HG02973 (cell line): ENCODE results near the gene PDZD11.
"Not testable (repeated sequence)": the region's sequence is repeated elsewhere in the genome, so short reads cannot be mapped to it uniquely, and the experiment has no call there.

Experiments
- ATAC-seq: cut with Tn5 transposase; IDR thresholded peaks from one replicate; pipeline ENCODE4 v1.9.1; 2021; ENCODE audit warnings: moderate library complexity; ENCODE audit not compliant: unreplicated experiment

The PDZD11 gene, protein sequence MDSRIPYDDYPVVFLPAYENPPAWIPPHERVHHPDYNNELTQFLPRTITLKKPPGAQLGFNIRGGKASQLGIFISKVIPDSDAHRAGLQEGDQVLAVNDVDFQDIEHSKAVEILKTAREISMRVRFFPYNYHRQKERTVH

DNA sequence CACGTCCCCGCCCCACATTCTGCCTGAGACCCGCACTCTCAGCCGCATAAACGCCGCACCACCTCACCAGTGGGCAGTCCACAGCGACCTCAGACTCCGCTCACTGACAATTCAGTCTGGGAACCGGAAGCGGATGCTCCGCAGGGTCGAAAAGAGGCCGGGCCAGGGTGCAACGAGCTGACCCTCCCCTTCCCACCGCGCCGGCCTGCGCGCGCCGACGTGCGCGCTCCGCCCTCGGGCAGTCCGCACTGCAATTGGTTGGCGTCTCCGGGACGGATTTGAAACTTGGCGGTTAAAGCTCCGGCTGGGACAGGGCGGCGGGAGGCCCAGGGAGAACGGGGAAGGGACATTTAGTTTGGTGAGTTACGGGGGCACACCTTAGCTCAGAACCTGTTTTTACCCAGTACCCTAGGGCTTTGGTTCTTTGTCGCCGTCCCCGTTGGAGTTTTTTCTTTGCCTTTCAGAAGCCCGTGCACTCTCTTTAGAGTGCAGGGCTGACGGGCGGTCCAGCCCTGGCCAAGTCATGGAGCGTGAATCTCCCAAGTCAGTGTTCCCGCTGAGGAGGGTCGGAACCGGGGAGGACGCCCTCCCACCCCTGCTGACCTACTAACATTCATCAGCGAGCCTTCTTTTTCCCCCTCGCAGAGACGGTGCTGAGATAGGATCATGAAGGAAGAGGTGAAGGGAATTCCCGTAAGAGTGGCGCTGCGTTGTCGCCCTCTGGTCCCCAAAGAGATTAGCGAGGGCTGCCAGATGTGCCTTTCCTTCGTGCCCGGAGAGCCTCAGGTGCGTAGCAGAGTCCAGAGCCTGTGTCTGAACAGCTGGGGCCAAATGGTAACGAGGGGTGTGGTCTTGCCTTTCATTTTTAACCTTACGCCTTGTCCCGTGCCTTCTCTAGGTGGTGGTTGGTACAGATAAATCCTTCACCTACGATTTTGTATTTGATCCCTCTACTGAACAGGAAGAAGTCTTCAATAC, at the start of gene PDZD11, which contains the start of gene KIF4A:
TSS of gene PDZD11 (minus strand) at position 135 of the 978 bp plus-strand sequence. CDS start 586 bp downstream, outside the sequence.
TSS of gene KIF4A (plus strand) at position 312 of the 978 bp plus-strand sequence. CDS start at position 667, 355 bp downstream.
- peak; percentile 97 for ATAC-seq

DNA sequence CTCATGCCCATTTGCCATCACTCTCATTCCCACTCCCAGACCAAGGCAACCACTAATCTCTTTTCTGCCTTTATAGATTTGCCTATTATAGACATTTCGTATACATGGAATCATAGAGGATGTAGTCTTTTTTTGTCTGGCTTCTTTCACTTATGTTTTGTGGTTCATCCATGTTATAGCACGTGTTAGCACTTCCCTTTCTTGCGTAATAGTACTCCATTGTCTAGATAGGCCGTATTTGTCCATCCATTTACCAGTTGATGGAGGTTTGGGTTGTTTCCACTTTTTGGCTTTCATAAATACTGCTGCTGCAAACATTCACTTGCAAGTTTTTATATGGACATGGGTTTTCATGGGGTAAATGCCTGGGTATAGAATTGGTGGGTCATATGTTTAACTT, 48.6 kb upstream of the PDZD11 start:
- no peak for ATAC-seq

DNA sequence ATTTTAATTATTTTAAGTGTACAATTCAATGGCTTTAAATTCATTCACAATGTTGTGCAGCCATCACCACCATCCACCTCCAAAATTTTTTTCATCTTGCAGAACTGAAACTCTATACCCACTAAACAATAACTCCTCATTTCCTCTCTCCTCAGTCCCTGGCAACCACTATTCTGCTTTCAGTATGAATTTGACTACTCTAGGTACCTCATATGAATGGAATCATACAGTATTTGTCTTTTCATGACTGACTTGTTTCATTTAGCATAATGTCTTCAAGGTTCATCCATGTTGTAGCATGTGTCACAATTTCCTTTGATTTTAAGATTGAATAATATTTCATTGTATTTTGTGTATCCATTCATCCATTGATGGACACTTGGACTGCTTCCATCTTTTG, 47.0 kb upstream of the PDZD11 start:
- ATAC-seq, result peak; percentile 100

DNA sequence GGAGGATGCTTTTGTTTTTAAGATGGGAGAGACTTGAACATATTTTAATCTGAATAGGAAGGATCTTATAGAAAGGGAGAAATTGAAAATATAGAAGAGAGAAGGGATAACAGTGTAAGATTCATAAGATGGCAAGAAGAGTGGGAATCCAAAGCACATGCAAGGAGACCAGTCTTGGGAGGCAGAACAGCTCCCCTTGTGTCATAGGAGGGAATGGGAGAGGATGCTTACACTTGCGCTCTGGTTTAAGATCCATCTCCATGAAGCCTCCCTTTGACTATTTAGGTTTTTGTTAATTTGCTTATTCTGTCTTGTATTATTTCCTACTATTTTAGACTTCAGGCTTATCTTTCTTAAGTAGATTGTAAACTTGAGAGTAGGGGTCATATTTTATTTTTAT, 42.9 kb upstream of the PDZD11 start:
- no peak for ATAC-seq

GRCh38 chrX:70331161-70331560, 41.4 kb upstream of the PDZD11 start:
- no peak for ATAC-seq

DNA sequence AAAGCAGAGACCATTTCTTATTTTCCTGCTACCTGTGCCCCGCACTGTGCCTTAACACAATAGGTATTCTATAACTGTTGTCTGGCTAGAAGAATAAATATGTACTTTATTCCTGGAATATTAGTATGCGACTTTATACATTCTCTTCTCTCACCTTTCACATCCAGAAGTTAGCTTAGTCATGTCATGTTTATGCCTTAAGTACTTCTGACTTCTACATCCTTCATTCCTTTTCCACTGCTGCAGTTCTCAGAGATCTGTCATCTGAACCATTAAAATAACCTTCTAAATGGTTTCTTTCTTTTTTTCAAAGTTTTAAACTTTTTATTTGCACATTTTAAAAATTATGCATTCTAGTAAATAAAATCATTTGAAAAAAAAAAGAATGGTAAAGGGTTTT, 34.6 kb upstream of the PDZD11 start:
- ATAC-seq, result no peak

DNA sequence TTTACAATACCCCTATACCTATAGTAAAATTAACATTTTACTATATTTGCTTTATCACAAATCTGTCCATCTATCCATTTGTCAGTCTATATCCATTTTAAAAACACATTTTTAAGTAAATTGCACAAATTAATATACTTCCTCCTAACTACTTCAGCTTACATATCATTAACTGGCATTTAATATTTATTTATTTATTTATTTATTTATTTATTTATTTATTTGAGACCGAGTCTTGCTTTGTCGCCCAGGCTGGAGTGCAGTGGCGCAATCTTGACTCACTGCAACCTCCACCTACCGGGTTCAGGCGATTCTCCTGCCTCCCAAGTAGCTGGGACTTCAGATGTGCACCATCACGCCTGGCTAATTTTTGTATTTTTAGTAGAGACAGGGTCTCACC, 33.9 kb upstream of the PDZD11 start:
- ATAC-seq, result not testable (repeated sequence)

- ATAC-seq, result no peak
Observed at GRCh38 chrX:70322784-70323183, 33.1 kb upstream of the PDZD11 start.

DNA sequence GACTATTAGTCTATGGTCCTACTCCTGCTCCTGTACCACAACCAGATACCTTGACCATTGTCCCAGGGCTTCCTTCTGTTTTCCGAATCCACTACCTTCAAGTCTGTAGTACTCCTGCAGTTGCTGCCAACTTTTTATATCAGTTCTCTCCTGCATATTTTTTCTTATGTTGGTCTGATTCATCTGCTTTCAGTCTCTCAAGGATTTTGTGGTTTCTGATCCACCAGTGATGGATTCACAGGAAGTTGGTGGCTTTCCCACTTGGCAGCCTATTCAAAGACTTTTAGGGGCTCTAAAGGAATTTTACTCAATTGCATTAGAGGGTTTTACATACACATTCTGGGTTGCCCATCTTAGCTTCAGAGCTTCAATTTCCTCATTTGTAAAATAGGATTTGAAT, 23.8 kb upstream of the PDZD11 start:
- no peak for ATAC-seq

DNA sequence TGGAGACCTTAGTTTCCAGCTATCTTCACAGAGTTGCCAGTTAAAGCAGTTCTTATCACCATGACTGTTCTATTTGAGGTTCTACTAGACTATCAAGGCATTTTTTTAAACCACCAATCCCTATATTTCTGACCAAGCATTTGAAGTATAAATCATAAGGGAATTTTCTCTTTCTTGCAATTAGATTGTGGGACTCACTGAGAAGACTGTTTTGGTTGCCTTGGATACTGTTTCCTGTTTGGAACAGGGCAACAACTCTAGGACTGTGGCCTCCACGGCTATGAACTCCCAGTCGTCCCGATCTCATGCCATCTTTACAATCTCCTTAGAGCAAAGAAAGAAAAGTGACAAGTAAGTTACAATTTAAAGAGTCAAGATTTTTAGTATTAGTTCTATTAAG, 12.0 kb upstream of the PDZD11 start:
- no peak for ATAC-seq

GRCh38 chrX:70293621-70294020, 3.9 kb upstream of the PDZD11 start:
- no peak for ATAC-seq

- no peak for ATAC-seq
Observed at GRCh38 chrX:70292788-70293187, 3.1 kb upstream of the PDZD11 start.

- no peak for ATAC-seq
Observed at GRCh38 chrX:70289168-70289792, 447 bp downstream of the PDZD11 start.

GRCh38 chrX:70281951-70282350, 7.8 kb downstream of the PDZD11 start, which contains the start of gene RAB41:
Gene RAB41, plus strand, starts transcription at chrX:70282172. Its CDS starts 46 bp downstream, at chrX:70282218.
- no peak for ATAC-seq

- no peak for ATAC-seq
Observed at GRCh38 chrX:70280573-70280972, 9.2 kb downstream of the PDZD11 start.

DNA sequence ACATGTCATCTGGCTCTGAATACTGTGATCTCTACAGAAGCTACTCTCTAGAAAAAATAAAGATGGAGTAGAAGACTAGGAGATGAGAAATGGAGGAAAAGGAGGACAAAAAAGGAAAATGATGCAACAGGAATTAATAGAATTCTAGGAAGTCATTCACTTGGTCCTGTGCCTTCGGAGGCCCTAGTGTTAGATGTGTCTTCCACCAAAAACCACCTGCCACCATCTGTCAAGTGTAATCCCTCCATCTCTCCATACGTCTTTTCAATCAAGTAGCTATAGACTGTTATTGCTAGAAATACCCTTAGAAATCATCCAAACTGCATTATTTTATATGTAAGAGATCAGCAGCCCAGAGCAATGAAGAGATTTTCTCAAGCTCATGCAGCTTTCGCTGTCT, 10.6 kb downstream of the PDZD11 start:
- no peak for ATAC-seq

DNA sequence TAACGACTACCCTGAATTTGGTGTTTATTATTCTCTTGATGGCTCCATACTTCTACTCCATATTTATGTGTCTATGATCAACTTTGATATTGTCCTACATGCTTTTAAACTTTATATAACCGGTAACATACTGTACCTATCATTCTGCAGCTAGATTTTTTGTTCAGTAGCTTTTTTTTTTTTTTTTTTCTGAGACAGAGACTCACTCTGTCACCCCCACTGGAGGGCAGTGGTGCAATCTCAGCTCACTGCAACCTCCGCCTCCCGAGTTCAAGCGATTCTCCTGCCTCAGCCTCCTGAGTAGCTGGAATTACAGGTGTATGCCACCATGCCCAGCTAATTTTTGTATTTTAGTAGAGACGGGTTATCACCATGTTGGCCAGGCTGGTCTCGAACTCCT, 15.7 kb downstream of the PDZD11 start:
- ATAC-seq, result not testable (repeated sequence)

DNA sequence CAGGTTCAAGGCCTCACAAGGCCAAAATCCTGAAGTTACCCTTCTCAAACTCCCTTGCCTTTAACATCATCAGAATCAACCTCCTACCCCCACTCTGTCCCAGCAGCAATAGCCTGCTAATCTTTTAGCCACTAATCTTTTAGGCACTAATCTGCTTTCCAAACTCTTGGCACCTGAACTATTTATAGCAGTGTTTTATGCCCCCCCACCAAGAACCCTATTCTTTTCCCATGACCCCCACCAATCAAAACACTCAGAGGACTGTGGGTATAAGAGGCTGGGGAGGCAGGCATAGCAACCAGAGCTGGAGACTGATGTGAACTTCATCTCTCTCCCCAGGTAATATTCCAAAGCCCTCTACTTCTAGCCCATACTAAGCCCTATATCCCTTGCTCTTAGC, 21.7 kb downstream of the PDZD11 start, which contains the start of gene ARR3:
TSS of gene ARR3 (plus strand) at position 301 of the 400 bp plus-strand sequence. CDS start 1,052 bp downstream, outside the sequence.
- no peak for ATAC-seq

DNA sequence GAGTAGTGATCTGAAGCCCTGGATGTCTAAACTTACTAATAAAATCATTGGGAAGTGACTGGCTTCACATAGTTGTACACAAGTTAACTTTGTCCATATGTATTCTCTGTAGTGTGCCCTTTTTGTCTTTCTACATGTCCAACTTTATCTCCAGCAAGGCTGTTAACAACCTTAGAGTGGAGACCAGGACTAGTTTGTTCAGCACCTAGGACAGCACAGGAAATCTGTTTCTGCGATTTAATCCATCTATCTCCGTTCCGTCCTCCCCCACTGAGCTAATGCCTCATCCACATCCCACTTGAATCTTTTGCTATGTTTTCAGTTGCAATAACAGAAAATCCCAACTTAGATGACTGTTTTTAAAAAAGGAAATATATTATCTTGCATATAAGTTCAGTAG, 24.9 kb downstream of the PDZD11 start:
- no peak for ATAC-seq

DNA sequence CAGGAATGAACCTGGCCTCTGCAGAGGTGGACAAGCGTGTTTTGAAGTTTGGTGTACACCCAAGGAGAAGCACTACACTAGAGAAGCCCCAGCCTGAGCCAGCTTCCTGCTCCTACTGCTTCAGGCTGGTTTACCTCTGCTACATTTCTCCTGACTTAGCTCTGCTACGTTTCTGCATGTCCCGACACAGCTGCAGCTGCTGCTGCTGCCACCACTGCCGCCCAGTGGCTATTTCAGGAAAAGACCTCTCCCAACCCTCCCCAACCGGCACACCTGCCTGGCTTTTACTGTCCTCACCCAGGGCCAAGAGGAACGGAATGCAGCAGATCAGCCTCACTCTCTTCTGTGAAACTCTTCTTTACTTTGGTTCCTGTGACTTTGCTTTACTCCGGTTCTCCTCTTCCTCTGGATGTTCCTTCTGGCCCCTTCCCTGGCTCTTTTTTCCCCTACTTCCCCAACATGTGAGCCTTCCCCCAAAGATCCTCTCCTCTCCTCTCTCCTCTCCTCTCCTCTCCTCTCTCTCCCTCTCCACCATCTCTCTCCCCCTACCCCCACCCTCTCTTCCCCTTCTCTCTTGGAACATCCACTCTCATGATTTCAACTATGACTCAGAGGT, 26.7 kb downstream of the PDZD11 start:
- no peak for ATAC-seq

- no peak for ATAC-seq
Observed at GRCh38 chrX:70260104-70260503, 29.6 kb downstream of the PDZD11 start, which contains the start of gene P2RY4. Gene P2RY4, minus strand, starts transcription at chrX:70260204. Its CDS starts 580 bp downstream, at chrX:70259624.
